ENCODE results near the gene KRTAP1-1. TPM values are rescaled to one million over a fixed set of nuclear protein-coding genes. Genes with fewer than 3 reads are reported as not detected.
"Not testable (repeated sequence)": the region's sequence is repeated elsewhere in the genome, so short reads cannot be mapped to it uniquely, and the experiment has no call there.

Gene KRTAP1-1
- total and polyA plus RNA-seq, 2 of the 8 experiments (the other 6 are each of a cell fraction or from before 2014, with no cell fraction given): not detected

GRCh38 chr17:40999563-40999962 lies 41.7 kb downstream of the KRTAP1-1 start, which contains the start of gene KRTAP3-2:
Gene KRTAP3-2 (minus strand): TSS chr17:40999906. CDS start chr17:40999853, 53 bp downstream.
- H3K27me3 ChIP-seq (replicated peaks in 1 of 4; ENCODE audit: control insufficient read depth in 3 of 4, extremely low read depth in 1 of 4, insufficient read depth in 3 of 4, low read length in 3 of 4); CTCF ChIA-PET (ENCODE audit: partially characterized antibody); FAIRE-seq; H2AK5ac ChIP-seq (ENCODE audit: low read depth, low read length); H3K56ac ChIP-seq (replicated peaks; ENCODE audit: insufficient read length, low read depth, low read length); H2BK12ac ChIP-seq (ENCODE audit: low read depth, low read length); H2BK5ac ChIP-seq (ENCODE audit: low read depth, low read length); H3K18ac ChIP-seq (ENCODE audit: extremely low read depth, low read length); H3K23me2 ChIP-seq (ENCODE audit: low read depth, low read length); H4K91ac ChIP-seq (replicated peaks; ENCODE audit: insufficient read length, low read length); H2BK120ac ChIP-seq (replicated peaks; ENCODE audit: low read depth, low read length); H3K27ac ChIP-seq (ENCODE audit: low read depth, low read length); H3K9me3 ChIP-seq (ENCODE audit: insufficient read depth in 2 of 2, low read depth in 1 of 2, low read length in 1 of 2); H3K9ac ChIP-seq (replicated peaks in 1 of 4; ENCODE audit: extremely low read depth in 1 of 4, low read depth in 3 of 4, low read length in 3 of 4); H3K4me3 ChIP-seq (ENCODE audit: extremely low read depth in 1 of 4, insufficient read depth in 2 of 4, low read depth in 3 of 4, low read length in 4 of 4); H4K8ac ChIP-seq (ENCODE audit: extremely low read depth, insufficient read depth, low read length); H3K4me2 ChIP-seq (ENCODE audit: insufficient read depth in 1 of 2, low read depth in 2 of 2, low read length in 2 of 2); H2BK20ac ChIP-seq (ENCODE audit: low read length); H3K79me1 ChIP-seq (ENCODE audit: low read depth, low read length); H2BK15ac ChIP-seq (ENCODE audit: low read length); H3K4me1 ChIP-seq (replicated peaks in 1 of 4; ENCODE audit: control insufficient read depth in 3 of 4, insufficient read depth in 4 of 4, low read length in 3 of 4); DNase-seq (ENCODE audit: low read depth in 1 of 2, low spot score in 2 of 2); POLR2A ChIA-PET (ENCODE audit: partially characterized antibody); H3K14ac ChIP-seq (ENCODE audit: insufficient read length); H3K23ac ChIP-seq (ENCODE audit: insufficient read length); H4K5ac ChIP-seq (ENCODE audit: insufficient read length, low read depth, low read length); H3K36me3 ChIP-seq (ENCODE audit: control insufficient read depth in 2 of 4, insufficient read depth in 4 of 4, low read length in 3 of 4); H3K79me2 ChIP-seq (ENCODE audit: control insufficient read depth in 1 of 2, insufficient read depth in 2 of 2, low read length in 2 of 2); H4K20me1 ChIP-seq (replicated peaks in 1 of 2; ENCODE audit: control insufficient read depth in 1 of 2, insufficient read depth in 2 of 2, low read length in 2 of 2); H2AFZ ChIP-seq (ENCODE audit: low read length); H3K4ac ChIP-seq (replicated peaks; ENCODE audit: insufficient read length, low read depth, low read length): not testable (repeated sequence)
- WGBS, 2 experiments (ENCODE audit: extremely low coverage in 1 of 2, insufficient coverage in 1 of 2, insufficient read length in 1 of 2, insufficient replicate concordance in 2 of 2, low coverage in 1 of 2, low lambda C conversion rate in 2 of 2, missing lambda C conversion rate in 1 of 2): 78% methylated on average over 5 of the region's 6 CpGs; no CpG with 5 or more reads in 1 of the 2 experiments

All from H1 (cell line).